Activated T-cell treated with anti-CD3 and anti-CD28 coated beads for 24 hours (primary cell): Measurements from ENCODE around the gene POU1F1.
"Not testable (repeated sequence)": the region's sequence is repeated elsewhere in the genome, so short reads cannot be mapped to it uniquely, and the experiment has no call there.

ENCODE experiments used
- DNase-seq: peaks from one replicate; pipeline ENCODE4 v3.0.0-alpha.2; 2020; ENCODE audit warnings: low read depth

Gene POU1F1

DNA sequence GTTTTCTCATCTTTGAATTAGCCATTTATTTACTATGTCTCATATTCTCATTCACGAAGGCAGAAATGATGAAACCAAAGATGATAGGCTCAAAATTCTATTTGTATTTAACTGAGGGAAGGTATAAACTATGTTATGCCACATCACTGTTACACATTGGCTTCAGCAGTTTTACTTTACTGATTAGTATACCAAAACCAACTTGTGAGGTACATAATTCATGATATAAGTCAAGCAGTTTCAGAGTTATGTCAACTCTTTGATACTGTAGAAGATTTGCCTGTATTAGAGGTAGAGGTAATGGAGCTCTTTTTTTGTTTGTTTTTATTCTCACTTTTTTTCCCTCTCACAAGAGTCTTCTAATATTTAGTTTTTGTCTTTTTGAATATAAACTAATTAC, 26.4 kb downstream of the POU1F1 start:
- no peak for DNase-seq

DNA sequence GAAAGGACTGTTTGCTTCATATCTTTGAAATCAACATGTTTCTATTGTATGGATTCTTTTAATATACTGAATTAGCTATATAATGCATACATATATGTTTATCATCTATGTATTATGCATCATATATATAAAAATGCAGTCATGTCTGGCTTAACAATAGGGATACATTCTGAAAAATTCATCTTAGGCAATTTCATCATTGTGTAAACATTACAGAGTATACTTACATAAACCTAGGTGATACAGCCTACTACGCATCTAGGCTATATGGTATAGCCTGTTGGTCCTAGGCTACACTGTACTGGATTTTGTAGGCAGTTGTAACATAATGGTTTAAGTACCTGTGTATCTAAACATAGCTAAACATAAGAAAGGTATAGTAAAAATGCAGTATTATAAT, 27.6 kb downstream of the POU1F1 start:
- no peak for DNase-seq

DNA sequence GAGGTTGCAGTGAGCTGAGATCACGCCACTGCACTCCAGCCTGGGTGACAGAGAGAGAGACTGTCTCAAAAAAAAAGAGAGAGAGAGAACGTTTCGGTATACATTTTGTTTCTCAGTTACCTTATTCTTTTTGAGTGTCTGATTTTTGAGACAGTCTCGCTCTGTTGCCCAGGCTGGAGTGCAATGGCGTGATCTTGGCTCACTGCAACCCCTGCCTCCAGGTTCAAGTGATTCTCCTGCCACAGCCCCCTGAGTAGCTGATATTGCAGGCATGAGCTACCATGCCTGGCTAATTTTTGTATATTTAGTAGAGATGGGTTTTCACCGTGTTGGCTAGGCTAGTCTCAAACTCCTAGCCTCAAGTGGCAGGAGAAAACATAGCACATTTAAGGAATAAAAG, 28.2 kb downstream of the POU1F1 start:
- DNase-seq: not testable (repeated sequence)

DNA sequence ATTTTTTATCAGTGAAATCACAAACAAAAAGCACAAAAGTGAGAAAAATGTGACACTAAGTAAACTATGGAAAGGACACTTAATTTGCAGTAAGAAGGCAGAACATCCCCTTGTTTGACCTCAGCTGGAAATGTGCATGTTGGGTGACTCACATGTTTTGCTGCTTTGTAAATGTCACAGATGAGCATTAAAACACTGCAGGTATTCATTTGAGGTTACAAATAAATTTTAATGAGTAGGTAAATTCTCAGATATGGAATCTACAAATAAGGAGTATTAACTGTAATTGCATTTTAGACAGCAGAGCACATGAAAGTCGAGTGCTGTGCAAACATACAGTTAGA, 29.0 kb downstream of the POU1F1 start:
- DNase-seq: no peak

DNA sequence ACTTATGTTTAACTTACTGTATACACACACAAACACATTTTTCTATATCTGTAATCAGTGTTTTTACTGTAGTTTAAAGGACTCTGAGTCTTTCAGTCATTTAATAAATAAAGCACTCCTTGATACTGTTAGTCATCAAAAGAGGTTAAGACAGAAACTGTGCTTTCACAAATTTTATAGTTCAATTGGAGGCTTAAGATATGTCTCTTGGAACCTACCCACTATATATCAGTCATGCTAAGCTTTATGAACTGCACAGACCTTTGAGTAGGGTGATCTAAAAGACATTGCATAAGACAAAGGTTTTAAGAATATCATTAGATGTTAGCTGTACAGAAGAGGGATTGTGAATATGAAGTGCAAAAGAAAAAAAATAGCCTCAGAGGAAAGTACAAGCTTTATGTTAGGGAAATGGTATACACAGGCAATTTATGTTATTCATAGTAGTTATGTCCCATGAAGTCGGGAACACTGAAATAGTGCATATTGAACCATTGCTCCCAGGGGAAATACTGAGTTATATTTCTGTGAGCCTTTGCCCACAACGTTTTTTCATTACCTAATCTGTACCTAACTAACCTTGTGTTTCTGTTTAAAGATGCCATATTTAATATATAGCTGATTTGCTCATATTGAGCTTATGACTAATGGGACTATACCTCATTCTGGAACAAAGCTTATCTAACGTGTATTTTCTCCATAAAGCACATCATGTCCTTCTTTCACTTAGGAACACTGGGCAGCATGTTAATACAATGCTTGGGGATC, 29.5 kb downstream of the POU1F1 start:
- DNase-seq: no peak

DNA sequence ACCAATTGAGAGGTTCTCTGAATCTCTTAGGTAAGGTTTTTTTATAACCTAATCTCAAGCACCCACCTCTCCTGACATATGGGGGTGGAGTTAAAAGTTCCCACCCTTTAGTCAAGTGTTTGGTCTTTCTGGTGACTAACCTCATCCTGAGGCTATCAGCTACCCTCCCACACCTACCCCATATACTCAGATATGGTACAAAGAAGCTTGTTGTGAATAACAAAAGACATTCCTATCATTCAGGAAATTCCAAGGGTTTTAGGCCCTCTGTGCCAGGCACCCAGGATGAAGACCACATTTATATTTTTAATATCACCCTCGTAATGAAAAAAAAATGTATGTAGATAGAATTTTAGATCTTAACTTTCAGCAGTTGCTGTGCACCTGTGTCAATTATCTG, 40.3 kb downstream of the POU1F1 start:
- no peak for DNase-seq

DNA sequence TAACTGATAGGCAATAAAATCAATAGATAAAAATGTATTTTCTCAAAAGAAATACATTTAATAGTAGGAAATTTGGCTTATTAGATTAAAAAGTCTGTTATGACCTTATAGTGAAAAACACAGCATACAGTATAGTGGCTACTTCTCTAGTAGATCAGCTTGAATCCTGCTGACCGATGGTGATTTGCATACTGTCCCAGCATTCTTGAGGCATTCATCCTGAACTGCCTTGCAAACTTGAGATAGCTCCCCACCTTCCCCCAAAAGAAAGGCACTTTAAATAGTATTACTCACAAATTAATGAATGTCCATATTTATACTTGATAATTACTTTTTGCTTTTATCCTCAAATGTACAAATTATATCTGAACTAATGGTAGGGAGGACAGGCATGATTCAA, 42.6 kb downstream of the POU1F1 start:
- DNase-seq: no peak

DNA sequence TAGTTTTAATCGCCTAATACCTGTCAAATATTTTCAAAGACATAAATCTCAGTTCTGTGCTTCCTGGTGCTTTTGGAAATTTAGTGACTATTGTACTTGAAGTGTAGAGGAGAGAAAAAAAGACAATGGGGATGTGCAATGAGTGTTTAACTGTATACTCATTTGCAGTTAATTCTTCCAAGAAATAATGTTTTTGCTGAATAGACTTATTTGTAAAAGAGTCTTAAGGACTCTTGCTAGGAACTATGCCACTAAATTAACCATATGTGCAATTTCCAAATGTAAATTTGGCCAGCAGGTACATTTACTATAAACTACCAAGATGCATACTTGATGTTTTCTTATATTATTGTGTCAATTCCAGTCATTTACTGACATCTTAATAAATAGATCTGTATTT, 47.3 kb downstream of the POU1F1 start:
- no peak for DNase-seq

DNA sequence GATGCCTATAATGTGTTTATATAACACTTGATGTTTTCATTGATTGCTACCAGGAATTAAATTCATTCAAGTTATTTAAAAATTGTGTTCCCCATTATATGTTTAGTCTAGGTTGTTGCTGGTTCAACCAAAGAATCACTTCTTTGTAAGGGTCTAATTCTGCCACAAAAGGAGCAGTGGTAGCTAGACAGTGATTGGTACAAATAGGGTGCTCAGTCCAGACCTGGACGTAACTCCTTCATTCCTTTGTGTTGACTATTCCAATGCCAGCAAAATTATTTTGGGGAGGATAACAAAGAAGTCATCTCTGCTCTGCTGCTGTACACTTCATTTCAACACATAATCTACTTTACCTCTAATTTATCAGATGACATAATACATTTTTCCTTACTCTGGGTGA, 48.1 kb downstream of the POU1F1 start:
- no peak for DNase-seq

DNA sequence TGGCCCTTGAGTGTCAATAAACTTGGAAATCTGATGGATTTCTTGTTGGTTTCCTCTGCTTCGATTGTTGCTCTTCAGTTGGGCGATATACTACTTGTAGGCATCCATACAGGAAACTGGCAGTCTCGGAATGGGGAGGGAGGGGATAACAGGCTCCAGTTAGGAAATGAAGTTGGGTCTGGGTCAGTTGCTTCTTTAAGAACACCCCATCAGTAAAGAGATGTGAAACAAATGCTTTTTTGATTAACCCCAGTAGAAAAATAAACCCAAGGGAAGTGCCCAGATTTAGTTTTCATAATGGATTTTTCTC, 48.6 kb downstream of the POU1F1 start:
- DNase-seq: no peak

DNA sequence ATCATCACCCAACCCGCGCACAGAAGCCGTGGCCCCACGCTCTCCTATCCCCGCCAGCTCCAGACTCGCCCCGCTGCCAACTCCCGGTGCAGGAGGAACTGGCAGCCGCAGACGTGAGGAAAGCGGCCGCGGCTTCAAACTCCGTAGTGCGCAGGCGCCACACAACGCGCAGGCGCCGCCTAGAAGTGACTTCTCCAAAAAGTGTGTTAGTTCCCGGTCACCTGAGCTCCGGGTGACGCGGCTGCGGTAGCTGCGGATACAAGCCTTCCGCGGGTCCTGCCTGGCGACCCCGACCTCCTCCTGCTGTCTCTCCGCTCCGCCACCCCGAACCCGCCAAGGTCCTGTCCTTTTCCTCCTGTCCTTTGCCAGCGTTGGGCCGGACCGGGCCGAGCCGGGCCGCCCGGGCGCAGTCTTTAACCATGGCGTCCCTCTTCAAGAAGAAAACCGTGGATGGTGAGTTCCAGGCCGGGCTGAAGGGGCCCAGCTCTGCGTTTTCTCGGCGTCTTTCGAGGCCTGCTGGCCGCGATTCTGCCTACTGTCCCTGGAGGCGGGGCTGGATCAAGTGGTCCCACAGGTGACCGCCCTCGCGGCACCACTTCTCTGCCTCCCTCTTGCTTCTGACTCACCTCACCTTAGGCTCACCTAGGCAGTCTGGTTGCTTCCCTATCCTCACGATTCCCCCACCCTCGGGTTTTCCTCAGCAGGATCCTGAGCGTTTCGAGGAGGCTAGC, 49.1 kb downstream of the POU1F1 start, which contains the start of gene CHMP2B:
Gene CHMP2B, plus strand, starts transcription at position 206 of the 731 bp plus-strand sequence. Its CDS starts 214 bp downstream, at position 420.
- peak; percentile 87 for DNase-seq

DNA sequence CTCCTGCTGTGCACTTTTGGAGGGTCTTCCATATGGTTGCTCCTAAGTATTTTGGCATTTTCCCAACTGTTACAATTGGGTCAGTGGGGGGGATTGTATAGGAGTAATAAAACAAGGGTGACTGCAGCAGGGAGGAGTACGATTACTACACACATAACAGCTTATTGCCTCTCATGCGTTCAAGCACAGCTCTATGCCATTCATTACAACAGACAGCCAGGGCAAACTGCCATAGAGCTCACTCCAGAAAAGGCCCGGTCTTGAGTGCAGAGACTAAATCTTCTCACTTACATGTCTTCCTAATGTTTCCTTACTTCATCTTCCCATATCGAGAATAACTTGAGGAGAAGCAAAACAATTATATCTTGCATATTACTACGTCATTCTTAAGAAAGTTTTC, 50.7 kb downstream of the POU1F1 start:
- no peak for DNase-seq

DNA sequence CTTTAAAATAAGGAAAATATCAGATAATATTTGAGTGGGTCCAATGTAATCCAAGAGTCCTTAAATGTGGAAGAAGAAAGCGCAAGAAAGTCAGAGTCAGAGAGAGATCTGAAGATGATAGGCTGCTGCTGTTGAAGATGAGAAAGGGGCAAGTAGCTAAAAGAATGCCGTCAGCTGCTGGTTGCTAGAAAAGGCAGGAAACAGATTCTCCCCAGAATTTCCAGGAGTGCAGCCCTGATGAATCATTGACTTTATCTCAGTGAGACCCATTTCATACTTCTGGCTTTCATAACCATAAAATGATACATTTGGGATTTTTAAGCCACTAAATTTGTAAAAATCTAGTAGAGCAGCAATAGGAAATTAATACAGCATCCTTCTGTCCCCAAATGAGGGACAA, 56.8 kb downstream of the POU1F1 start:
- no peak for DNase-seq

DNA sequence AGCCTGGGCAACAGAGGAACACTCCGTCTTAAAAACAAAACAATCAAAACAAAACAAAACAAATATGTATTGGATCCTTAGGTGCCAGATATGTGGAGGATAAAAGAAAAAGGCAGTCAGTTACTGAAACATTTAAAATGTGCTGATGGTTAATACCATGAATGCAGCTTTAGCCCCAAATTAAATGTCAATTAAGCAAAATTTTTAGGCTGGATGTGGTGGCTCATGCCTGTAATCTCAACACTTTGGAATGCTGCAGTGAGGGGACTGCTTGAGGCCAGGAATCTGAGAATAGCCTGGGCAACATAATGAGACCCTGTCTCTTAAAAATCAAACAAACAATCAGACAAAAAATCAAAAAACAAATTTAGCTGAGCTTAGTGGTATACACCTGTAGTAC, 57.8 kb downstream of the POU1F1 start:
- no peak for DNase-seq
